ENCODE results near the gene FAM43B. TPM values are rescaled to one million over a fixed set of nuclear protein-coding genes. Genes with fewer than 3 reads are reported as not detected.

Gene FAM43B
- total RNA-seq, 6 experiments from 2014 or later, result 0.09 to 0.24 (median 0.12) TPM; not detected in 2

GRCh38 chr1:20546637-20547036 lies 5.7 kb upstream of the FAM43B start:
- Histone ChIP-seq H3K36me3 (no peaks in the 10 kb centered on the region), H3K27me3 (no peaks in the 10 kb centered on the region), H3K4me1 (no peaks in the 10 kb centered on the region), H3K4me3 (no peak overlapping the region), H3K27ac (no peak overlapping the region), H3K9me3 (no peaks in the 10 kb centered on the region)
- 69% methylated on average over 3 of the region's 3 CpGs for WGBS (ENCODE audit: insufficient coverage, low coverage, low lambda C conversion rate, missing lambda C conversion rate)
- TF ChIP-seq POLR2A (IDR thresholded peaks at IDR 0.05), result no peak
- no peak for TF ChIP-seq CTCF (IDR thresholded peaks at IDR 0.05)
- DNase-seq, result no peak
- intact Hi-C loops (cut with DNase I), result no loop called here
- no peak for ATAC-seq

- WGBS (ENCODE audit: insufficient coverage, low coverage, low lambda C conversion rate, missing lambda C conversion rate), result 35% methylated on average over 3 of the region's 3 CpGs
Observed at GRCh38 chr1:20551161-20551560, 1.2 kb upstream of the FAM43B start.

GRCh38 chr1:20552728-20553445 lies 514 bp downstream of the FAM43B start:
- WGBS (ENCODE audit: insufficient coverage, low coverage, low lambda C conversion rate, missing lambda C conversion rate), result 0% methylated on average over 1 of the region's 82 CpGs
- DNase-seq (peak in 1 of 3 donors; percentile 53), ATAC-seq (peak in 2 of 4 donors; percentile 8 to 11)
- Histone ChIP-seq H3K36me3 (no peaks in the 10 kb centered on the region), H3K27ac (no peak overlapping the region), H3K4me3 (no peak overlapping the region), H3K27me3 (no peaks in the 10 kb centered on the region), H3K4me1 (peaks cover 0 to 9% (median 0%) of the 10 kb centered on the region in 4 donors), H3K9me3 (no peaks in the 10 kb centered on the region)
- intact Hi-C loops (cut with DNase I), result no loop called here
- TF ChIP-seq POLR2A (IDR thresholded peaks at IDR 0.05), result no peak
- no peak for TF ChIP-seq CTCF (IDR thresholded peaks at IDR 0.05)

More at GRCh38 chr1:20551161-20551560, 1.2 kb upstream of the FAM43B start:
- Histone ChIP-seq H3K4me1 (peaks cover 0 to 9% (median 0%) of the 10 kb centered on the region in 4 donors), H3K4me3 (no peak overlapping the region), H3K36me3 (no peaks in the 10 kb centered on the region), H3K27ac (no peak overlapping the region), H3K9me3 (no peaks in the 10 kb centered on the region), H3K27me3 (no peaks in the 10 kb centered on the region)
- TF ChIP-seq CTCF (IDR thresholded peaks at IDR 0.05) (no peak), POLR2A (IDR thresholded peaks at IDR 0.05) (no peak)
- DNase-seq (no peak), ATAC-seq (no peak)
- intact Hi-C loops (cut with DNase I), result no loop called here

- 30% methylated on average over 2 of the region's 7 CpGs for WGBS (ENCODE audit: insufficient coverage, low coverage, low lambda C conversion rate, missing lambda C conversion rate)
- Histone ChIP-seq H3K27ac (no peak overlapping the region), H3K4me1 (peaks cover 0 to 9% (median 0%) of the 10 kb centered on the region in 4 donors), H3K4me3 (no peak overlapping the region), H3K9me3 (no peaks in the 10 kb centered on the region), H3K36me3 (no peaks in the 10 kb centered on the region), H3K27me3 (no peaks in the 10 kb centered on the region)
- no peak for DNase-seq
- intact Hi-C loops (cut with DNase I), result no loop called here
- peak in 2 of 4 donors; percentile 21 to 22 for ATAC-seq
- no peak for TF ChIP-seq POLR2A (IDR thresholded peaks at IDR 0.05)
- no peak for TF ChIP-seq CTCF (IDR thresholded peaks at IDR 0.05)
Observed at GRCh38 chr1:20555025-20555757, 2.8 kb downstream of the FAM43B start.
